HG03442 (cell line): ENCODE data around the gene AMOTL1.
"Not testable (repeated sequence)": the region's sequence is repeated elsewhere in the genome, so short reads cannot be mapped to it uniquely, and the experiment has no call there.

Experiments
- ATAC-seq: cut with Tn5 transposase; IDR thresholded peaks from one replicate; pipeline ENCODE4 v1.9.1; 2021; ENCODE audit warnings: mild to moderate bottlenecking, moderate library complexity; ENCODE audit not compliant: unreplicated experiment

AMOTL1 gene

DNA sequence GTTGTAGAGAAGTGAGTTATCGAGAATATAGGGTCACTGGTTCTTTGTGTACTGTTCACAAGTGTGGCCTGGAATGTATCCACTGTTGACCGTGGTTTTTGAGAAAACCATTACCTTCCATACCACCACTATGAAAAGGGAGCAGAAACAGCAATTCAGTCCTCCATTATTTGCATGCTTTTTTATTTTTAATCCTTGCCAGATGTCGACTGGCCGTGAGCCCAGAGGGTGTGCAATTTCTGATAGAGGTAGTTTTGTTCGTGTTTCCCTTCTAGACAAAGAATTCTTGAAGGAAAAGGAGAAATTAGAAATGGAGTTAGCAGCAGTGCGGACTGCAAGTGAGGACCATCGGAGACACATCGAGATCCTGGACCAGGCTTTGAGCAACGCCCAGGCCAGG, 81.7 kb downstream of the AMOTL1 start:
- no peak for ATAC-seq

- ATAC-seq, result no peak
Measured at GRCh38 chr11:94851864-94852636, 83.9 kb downstream of the AMOTL1 start.

GRCh38 chr11:94853288-94853687, 85.1 kb downstream of the AMOTL1 start:
- ATAC-seq, result not testable (repeated sequence)

DNA sequence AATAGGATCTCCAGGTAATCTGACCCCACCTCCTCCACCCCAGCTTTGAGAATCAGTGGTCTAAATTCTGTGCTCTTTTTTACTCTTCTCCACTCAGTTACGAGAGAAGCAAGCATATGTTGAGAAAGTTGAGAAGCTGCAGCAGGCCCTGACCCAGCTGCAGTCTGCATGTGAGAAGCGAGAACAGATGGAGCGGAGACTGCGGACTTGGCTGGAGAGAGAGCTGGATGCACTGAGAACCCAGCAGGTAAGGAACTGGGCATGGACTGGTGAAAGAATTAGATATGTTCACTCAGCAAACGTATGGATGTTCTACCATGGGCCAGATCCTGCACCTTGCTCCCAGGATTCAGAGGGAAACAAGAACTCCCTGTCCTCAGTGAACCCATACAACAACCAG, 85.7 kb downstream of the AMOTL1 start:
- no peak for ATAC-seq

DNA sequence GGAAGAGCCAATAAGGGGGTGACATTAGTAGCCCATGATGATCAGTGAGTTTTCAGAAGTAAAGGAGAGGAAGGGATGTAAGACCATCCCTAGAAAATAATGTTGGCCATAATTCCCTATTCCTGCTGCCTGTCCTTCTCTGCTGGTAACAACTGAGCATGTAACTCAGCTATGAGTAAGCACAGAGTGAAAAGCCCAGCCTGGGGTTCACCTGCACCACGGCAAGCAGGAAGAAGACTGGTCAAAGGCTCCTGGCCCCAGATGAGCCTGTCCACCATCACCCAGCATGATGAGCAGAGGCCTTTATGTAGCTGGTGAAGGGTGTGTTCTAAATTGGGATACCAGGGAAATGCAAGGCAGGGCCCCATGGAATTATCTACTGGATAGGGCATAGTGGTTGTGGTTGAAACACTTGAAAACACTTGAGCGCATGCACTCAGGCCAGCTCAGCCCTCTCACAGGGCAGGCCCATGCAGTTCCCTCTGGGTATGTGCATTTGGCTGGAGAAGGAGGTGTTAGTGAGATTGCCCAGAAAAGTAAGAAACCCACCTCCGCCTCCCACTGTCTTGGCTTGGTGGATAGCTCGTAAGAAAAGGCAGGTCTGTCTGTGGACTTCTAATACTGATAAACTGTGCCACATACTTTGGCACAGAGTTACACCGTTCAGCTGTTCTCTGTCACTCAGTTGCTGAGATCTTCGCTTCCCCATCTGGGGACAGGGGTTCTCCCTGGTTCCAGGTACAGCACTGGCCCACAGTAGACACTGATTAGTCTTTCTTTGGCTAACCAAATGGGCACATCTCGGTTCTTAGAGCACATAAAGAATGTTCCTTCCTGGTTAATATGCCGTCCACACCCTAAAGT, 86.8 kb downstream of the AMOTL1 start:
- no peak for ATAC-seq

GRCh38 chr11:94855666-94856065, 87.5 kb downstream of the AMOTL1 start:
- ATAC-seq, result no peak

GRCh38 chr11:94856443-94856842, 88.3 kb downstream of the AMOTL1 start:
- ATAC-seq, result no peak

DNA sequence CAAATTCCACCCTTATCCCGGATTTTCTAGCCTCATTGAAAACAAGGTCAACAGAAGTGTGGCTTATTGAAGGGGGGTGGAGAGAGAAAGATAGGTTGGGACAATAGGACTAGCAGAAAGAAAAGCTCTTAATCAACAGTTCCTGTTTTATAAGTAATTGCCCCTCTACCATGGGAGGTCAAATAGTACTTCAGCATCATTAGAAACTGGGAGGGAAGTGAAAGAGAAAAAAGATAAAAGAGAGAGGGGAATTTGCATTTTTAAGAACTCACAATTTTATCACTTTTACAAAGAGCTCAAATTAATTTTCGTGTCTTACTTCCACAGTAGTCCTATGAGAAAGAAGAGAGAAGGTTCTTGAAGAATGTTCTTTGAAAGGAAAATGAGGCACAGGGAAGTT, 89.2 kb downstream of the AMOTL1 start:
- no peak for ATAC-seq

GRCh38 chr11:94858012-94858705, 90.0 kb downstream of the AMOTL1 start:
- no peak for ATAC-seq

DNA sequence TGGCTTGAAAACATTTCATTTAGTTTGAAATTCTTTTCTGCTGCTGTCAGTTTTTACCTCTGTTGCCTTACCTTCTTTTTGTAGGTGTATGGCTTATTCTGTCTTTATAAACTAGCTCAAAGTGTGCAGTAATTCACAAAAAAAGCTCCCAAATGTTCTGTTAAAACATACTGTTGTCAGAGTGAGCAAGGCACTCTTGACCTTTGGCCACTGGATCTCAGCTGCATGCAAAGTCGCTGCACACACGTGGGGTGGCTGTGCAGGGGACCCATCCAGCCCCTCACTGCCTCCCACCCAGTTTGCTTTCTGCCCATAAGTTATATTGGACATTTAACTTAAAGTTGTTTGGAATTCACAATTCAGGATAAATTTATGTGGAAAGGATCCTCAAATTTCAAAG, 92.2 kb downstream of the AMOTL1 start:
- no peak for ATAC-seq

DNA sequence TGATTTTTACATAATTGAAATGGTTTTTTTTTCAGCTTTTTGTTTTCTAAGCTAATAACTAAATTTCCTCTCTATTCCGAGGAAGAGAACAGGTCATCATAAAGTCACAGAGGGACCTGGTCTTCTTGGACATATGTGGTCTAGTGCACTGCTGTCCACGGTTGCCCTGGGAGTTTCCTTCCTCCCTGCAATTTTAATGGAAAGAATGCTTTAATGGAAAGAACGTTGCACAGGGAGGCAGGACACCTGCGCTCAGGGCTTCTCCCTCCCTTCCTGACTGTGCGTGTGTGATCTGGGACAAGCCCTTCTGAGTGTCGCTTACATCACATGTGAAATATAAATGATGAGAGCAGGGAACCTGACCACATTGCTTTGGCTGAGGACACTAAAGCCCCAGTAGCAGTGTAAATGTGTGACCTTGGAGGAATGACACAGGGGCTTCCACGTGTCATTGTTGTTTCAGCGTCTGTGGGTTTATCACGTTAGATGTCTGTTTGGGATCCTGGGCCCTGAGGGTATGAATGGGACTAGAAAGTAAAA, 93.2 kb downstream of the AMOTL1 start:
- ATAC-seq, result no peak

DNA sequence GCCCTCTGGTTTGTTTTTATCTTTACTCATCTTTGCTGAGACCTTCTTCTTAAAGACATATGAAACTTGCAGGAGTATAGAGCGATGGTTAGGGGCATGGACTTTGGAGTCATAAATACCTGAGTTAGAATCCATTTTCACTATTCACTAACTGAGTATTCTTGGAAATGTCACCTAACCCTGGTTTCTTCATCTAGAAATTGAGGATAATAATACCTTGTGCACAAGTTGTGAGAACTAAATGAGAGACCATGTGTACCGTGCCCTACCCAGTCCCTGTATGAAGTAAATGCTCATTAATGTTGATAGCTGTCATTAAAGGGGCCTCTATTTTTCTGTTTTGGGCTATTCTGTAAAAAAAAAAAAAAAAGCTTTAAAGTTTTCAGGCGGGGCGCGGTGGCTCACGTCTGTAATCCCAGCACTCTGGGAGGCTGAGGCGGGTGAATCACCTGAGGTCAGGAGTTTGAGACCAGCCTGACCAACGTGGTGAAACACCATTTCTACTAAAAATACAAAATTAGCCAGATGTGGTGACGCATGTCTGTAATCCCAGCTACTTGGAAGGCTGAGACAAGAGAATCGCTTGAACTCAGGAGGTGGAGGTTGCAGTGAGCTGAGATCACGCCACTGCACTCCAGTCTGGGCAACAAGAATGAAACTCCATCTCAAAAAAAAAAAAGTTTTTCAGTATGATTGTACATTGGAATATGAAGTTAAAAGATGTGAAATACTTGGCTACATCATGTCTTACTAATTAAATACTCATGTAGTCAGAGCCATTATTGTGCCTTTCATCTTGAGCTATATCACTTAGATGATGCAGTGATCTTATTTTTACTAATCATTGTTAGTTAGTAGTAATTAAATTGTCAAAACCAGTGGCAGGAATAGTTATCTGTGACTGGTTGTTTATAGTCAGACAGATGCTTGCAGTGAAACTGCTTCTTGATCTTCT, 95.0 kb downstream of the AMOTL1 start:
- ATAC-seq, result no peak

DNA sequence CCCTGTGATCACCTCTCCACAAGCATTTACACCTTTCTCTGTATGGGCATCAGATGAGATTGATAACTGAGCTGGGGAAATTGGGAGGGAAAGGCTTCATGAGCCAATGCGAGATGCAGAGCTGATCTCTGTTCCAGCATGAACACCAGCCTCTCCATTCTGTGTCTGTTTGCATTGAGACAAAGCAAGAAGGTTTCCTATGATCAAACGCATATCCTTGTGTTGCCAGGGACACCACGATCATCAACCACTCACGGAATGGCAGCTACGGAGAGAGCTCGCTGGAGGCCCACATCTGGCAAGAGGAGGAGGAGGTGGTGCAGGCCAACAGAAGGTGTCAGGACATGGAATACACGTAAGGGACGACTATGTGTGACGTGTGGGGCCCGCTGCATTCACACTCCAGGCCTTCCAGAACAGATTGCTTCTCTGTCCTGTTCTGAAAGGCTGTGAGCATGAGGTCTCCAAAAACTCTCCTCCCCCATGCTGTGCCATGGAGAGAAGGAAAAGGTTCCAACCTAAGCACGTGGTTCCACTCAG, 96.4 kb downstream of the AMOTL1 start:
- no peak for ATAC-seq

DNA sequence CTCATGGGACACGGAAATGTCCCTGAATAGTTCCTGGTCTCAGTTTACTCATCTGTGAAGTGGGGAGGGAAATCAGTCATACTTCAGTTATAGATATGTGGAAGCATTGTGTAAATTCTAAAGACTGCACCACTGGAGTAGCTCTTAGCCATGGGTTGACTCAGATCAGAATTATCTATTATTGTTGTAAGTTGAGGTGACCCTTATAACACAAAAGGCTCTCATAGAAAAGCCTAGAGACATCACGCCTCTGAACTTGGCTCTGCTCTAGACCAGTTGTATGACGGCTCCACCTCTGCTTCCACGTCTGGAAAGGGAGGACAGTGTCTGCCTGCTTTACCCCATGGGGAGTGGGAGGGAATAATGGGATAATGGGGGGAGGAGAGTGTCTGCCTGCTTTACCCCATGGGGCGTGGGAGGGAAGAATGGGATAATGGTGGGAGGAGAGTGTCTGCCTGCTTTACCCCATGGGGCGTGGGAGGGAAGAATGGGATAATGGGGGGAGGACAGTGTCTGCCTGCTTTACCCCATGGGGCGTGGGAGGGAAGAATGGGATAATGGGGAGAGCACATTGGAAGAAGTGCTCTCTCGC, 98.2 kb downstream of the AMOTL1 start:
- ATAC-seq, result no peak

DNA sequence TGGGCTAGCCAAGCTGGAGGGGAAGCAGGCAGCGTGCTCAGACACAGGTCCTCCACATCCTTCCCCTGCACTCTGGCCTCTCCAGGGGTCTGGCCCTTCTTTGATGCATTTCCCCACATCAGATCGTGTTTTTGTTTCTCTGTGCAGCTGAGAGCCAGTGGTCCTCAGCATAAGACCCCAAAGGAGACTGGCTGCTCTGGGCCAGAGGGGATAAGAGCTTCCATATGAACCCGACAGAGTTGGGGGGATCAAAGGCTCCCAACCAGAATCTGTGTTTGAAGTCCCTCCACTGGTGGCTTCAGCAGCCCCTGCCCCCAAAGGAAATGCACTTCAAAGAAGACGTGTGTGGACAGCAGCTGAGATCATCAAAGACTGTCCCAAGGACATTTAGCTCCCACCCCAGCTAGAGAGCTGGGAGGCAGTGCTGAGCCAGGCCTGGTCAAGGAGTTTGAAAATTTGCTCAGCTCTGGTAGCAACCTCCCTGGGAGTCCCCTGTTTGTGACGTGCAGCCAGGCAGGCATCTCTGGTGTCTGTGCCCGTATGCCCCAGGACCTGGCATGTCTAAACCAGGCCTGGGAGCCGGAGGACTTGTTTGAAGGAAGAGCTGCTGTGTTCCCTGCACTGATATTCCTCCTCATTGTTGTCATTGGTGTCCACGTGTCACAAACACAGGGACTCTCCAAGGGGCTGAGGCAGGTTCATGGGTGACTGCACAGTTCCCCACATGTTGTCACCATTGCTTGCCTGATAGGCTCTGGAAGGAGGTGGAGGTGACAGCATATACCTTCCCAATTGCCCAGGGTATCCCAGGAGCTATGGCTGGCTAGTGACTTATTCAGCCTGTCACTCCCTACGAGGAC, 99.0 kb downstream of the AMOTL1 start:
- peak; percentile 63 for ATAC-seq

DNA sequence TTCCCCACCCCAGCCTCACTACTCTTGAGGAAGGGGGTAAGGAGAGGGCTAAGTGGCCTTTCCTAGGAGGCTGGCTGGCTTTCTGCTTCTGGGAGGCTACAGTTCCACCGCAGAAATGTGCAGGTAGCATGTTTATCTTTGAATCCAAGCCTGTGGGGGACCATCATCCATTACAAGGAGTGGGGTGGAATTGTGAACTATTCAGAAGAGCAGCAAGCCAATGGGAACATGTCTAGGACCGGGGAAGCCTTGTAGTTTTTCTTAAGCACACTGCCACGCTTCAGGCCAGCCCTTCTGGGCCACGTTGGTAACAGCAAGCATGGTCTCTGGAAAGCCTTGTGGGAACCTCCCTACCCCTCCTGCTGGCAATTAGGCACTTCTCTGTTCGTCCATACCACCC, 100.3 kb downstream of the AMOTL1 start:
- no peak for ATAC-seq

- ATAC-seq, result no peak
Measured at GRCh38 chr11:94869186-94869585, 101.0 kb downstream of the AMOTL1 start.

GRCh38 chr11:94870422-94870821, 102.3 kb downstream of the AMOTL1 start:
- ATAC-seq, result no peak
